Retinal pigment epithelial cell (primary cell): ENCODE measurements around the gene ELL.

Source experiments
- DNase-seq: peaks from one replicate; pipeline ENCODE4 v3.0.0-alpha.2; 2010; ENCODE audit warnings: low read depth
- H3K4me3 ChIP-seq: 2 replicates; pipeline ENCODE4 v1.5.1; 2011; ENCODE audit warnings: mild to moderate bottlenecking, low read length, control low read depth, moderate library complexity
- CTCF ChIP-seq: conservative IDR thresholded peaks from 2 replicates; pipeline ENCODE4 v1.5.1; 2011; ENCODE audit warnings: low read depth, low read length, control low read depth, inconsistent platforms

Gene ELL

GRCh38 chr19:18396471-18397241 is 125.2 kb downstream of the ELL start:
- DNase-seq: no peak
- H3K4me3 ChIP-seq: no peak overlapping the region
- TF ChIP-seq CTCF: no peak

- H3K4me3 ChIP-seq: no peak overlapping the region
- TF ChIP-seq CTCF: no peak
- no peak for DNase-seq
Observed at GRCh38 chr19:18393836-18394235, 128.0 kb downstream of the ELL start.

GRCh38 chr19:18392926-18393325 is 128.9 kb downstream of the ELL start:
- DNase-seq: no peak
- no peak for TF ChIP-seq CTCF
- no peak overlapping the region for H3K4me3 ChIP-seq
